ENCODE data around the gene ZNF804A.

DNA sequence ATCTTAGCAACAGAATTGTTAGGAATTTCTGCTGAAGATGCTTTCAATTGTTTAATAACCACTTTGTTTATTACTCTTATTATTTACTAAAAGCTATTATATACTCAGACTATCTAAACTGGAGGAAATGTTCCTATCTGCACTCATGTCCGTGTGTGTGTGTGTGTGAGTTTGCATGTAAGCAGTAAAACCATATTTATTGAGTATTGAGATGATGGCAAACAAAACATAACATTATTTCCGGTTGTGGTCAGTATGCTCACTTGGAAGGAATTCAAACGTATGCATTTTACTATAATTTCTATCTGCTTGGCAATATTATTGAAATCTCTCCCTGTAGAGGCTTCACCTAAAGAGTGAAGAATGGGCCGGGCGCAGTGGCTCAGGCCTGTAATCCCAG lies 43.0 kb upstream of the ZNF804A start:
- TF ChIP-seq BHLHE40 (IDR thresholded peaks at IDR 0.05; ENCODE audit: borderline replicate concordance): no peak
- TF ChIP-seq TARDBP (IDR thresholded peaks at IDR 0.05): no peak
- TF ChIP-seq, protein P1, sequence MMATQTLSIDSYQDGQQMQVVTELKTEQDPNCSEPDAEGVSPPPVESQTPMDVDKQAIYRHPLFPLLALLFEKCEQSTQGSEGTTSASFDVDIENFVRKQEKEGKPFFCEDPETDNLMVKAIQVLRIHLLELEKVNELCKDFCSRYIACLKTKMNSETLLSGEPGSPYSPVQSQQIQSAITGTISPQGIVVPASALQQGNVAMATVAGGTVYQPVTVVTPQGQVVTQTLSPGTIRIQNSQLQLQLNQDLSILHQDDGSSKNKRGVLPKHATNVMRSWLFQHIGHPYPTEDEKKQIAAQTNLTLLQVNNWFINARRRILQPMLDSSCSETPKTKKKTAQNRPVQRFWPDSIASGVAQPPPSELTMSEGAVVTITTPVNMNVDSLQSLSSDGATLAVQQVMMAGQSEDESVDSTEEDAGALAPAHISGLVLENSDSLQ (IDR thresholded peaks at IDR 0.05): no peak
- no peak for TF ChIP-seq SUZ12 (IDR thresholded peaks at IDR 0.05)
- no peak for TF ChIP-seq FOXA1 (IDR thresholded peaks at IDR 0.05)
- no peak for TF ChIP-seq HDGF (IDR thresholded peaks at IDR 0.05; ENCODE audit: borderline replicate concordance)
- no peak for TF ChIP-seq NFRKB (IDR thresholded peaks at IDR 0.05)
- TF ChIP-seq ZNF384 (IDR thresholded peaks at IDR 0.05): no peak
- TF ChIP-seq L3MBTL2 (conservative IDR thresholded peaks at IDR 0.05): no peak
- TF ChIP-seq CTBP1 (IDR thresholded peaks at IDR 0.05; ENCODE audit: borderline replicate concordance): no peak
- TF ChIP-seq SP1 (IDR thresholded peaks at IDR 0.05): no peak
- TF ChIP-seq FOXM1 (IDR thresholded peaks at IDR 0.05; ENCODE audit: borderline replicate concordance): no peak
- no peak for TF ChIP-seq FOXK2 (IDR thresholded peaks at IDR 0.05)

Data from HEK293T (cell line).